GM12874 (cell line): ENCODE data around the gene TRIM13.

Experiments
- TF ChIP-seq, protein P1 (sequence below): IDR thresholded peaks from 2 replicates; pipeline ENCODE4 v1.5.1; 2011; ENCODE audit warnings: low read depth, mild to moderate bottlenecking, control low read depth, low read length, moderate library complexity; ENCODE audit not compliant: insufficient read depth

Gene TRIM13

DNA sequence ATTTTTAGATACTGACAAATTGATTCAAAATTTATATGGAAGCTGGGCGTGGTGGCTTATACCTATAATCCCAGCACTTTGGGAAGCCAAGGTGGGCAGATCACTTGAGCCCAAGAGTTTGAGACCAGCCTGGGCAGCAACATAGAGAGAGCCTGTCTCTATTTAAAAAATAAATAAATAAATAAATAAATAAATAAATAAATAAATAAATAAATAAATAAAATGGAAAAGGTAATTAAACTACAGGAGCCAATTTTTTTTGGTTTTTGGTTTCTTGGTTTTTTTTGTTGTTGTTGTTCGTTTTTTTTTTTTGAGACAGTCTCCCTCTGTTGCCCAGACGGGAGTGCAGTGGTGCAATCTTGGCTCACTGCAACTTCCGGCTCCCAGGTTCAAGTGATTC lies 29.4 kb upstream of the TRIM13 start:
- TF ChIP-seq, protein P1, sequence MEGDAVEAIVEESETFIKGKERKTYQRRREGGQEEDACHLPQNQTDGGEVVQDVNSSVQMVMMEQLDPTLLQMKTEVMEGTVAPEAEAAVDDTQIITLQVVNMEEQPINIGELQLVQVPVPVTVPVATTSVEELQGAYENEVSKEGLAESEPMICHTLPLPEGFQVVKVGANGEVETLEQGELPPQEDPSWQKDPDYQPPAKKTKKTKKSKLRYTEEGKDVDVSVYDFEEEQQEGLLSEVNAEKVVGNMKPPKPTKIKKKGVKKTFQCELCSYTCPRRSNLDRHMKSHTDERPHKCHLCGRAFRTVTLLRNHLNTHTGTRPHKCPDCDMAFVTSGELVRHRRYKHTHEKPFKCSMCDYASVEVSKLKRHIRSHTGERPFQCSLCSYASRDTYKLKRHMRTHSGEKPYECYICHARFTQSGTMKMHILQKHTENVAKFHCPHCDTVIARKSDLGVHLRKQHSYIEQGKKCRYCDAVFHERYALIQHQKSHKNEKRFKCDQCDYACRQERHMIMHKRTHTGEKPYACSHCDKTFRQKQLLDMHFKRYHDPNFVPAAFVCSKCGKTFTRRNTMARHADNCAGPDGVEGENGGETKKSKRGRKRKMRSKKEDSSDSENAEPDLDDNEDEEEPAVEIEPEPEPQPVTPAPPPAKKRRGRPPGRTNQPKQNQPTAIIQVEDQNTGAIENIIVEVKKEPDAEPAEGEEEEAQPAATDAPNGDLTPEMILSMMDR: no peak

DNA sequence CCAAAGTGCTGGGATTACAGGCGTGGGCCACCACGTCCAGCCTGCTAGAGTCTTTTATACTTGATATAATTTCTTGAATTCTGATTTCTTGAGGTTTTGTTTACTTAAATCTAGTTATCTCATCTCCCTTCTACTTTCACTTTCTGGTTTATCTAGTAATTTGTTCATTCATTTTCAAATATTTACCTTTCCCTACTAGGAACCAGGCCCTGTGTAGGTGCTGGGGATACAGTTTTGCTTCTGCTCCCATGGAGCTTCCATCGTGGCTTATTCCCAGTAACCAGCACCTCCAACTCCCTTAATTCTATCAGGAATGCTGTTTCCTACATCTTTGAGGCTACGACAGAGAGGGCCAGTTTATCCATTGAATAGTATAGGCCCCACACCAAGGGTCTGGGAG lies 24.1 kb upstream of the TRIM13 start:
- TF ChIP-seq, protein P1: no peak

DNA sequence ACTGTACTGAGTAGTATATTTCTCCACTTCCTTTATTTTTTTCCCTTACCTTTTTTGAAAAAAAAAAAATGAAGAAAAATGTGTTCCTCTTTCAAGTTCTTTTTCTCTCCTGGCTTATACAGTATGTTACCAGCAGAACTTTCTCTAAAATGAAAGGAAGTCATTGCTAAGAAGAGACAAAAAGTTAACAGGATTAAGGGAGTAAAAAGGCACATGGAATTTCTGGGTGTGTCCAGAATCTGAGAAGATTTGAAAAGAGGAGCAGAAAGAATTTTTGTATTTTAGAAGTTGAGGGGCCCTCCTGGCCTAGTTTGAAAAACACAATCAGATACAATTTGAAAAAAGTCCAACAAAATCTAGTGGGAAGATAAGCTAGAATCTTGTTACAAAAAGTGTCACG lies 21.0 kb upstream of the TRIM13 start:
- TF ChIP-seq, protein P1: no peak

DNA sequence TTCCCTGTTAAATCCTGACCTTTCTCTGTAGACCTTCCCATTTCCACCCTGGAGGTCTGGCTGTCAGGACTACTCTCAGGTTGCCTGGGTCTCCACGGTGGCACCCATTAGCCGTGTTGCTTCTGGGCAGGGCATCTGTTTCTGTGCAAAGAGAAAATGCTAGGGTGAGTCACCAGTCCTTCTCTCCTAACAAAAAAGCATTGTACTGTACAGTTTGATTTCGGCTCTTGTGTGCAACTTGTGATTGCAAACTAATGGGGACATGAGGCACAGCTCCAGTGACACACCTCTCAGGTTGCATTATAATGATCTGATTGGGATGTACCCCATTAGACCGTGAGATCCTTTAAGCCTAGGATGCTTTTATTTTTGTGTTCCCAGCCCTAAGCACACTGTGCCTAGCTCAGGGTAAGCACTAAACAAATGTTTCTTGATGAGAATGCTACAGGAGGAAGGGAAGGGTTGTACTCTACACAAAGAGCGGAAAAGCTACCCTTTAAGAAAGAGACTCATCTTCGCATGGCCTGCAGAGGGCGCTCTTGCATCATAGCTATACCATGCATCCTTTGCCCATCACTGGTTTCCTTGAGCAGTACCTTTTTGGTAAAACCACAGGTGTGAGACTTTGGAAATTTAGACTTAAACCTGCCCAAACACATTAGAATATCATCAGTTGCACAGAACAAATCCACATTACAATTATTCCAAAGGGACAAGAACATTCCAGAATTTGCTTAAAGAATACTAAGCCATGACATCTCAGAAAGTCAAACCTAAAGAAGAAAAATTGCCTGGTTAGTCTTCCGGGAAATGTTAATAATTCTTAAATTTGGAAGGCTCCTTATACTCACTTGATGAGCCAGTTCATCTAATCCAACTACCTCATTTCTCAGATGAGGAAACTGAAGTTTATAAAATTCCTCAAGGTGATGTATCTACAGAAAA lies 20.3 kb upstream of the TRIM13 start:
- TF ChIP-seq, protein P1: peak; percentile 82

DNA sequence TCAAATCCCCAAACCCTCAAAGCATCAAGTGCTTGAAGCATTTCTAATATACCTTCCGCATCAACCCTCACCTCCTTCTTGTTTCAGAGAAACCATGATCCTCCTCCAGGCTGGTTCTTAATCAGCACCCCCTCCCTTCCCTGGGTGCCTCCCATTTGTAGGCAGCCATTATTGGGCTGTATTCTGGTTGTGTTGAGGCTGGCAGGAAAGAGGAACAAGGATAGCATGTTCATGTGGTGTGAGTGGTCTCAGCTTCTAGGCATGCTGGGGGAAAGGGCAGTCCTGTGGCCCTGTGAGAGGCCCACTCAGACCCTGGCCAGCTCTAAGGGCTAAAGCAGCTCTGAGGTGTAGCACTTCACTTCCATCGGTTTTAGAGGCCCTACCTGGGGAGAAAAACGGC lies 18.9 kb upstream of the TRIM13 start:
- TF ChIP-seq, protein P1: no peak

DNA sequence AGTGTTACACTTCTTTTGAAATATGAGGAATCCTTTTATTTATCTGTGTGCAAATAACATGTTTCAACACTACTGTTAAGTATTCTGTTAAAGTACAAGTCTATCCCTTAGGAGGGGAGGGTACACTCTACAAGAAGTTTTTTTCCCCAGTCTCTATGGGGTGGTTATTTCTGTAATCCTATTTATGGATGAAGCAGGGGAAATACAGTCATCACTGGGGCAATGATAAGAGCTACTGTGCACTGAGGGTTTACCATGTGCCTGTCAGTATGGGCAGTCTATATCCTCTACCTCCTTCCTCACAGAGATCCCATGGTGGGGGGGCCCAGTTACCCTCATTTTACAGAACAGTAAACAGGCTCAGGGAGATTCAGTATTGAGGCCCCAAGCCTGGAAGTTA lies 16.6 kb upstream of the TRIM13 start:
- TF ChIP-seq, protein P1: no peak

DNA sequence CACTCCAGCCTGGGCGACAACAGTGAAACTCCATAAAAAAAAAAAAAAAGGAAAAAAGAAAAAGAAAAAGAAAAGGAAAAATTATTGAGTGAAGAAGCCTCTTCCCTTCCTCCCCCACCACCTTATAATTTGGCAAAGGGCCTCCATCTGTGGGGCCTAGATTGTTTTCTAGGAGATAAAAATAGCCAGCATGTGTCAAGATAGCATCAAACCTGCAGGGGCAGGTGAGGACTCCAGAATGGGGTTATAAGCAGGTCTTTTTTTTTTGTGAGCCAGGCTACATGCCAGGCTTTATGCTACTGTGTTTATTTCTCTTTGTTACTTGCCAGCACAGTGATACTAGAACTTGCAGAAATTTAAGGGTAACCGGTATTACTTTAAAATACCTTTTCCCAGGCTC lies 11.7 kb upstream of the TRIM13 start:
- TF ChIP-seq, protein P1: no peak
